Activated CD8-positive, alpha-beta memory T cell treated with anti-CD3 and anti-CD28 coated beads, Interleukin-2, amount 10 ng/mL, durations not matched to agents 7 days and 5 days (primary cell): ENCODE measurements around the gene PTPRC. TPM values are rescaled to one million over a fixed set of nuclear protein-coding genes. Genes with fewer than 3 reads are reported as not detected.
"Not testable (repeated sequence)": the region's sequence is repeated elsewhere in the genome, so short reads cannot be mapped to it uniquely, and the experiment has no call there.

Experiments
- ATAC-seq: fragments of 150-1000 bp; cut with Tn5 transposase; one replicate; pipeline ENCODE4 v1.10.0; 2021; ENCODE audit warnings: moderate library complexity
- CTCF ChIA-PET: fragments of 350-600 bp; sonication (Branson Sonifier 250); formaldehyde crosslinking; loops from one replicate; lab custom pipeline; 2021; ENCODE audit warnings: antibody characterized with exemption; lab: Charles Lee
- DNase-seq: peaks from one replicate; pipeline ENCODE4 v3.0.0-alpha.2; 2020
- H3K27ac Mint-ChIP-seq: one replicate; pipeline ENCODE4 v1.8.0; 2021; ENCODE audit warnings: mild to moderate bottlenecking, mixed read lengths
- H3K27me3 Mint-ChIP-seq: one replicate; pipeline ENCODE4 v1.8.0; 2021; ENCODE audit warnings: mixed read lengths
- H3K36me3 Mint-ChIP-seq: one replicate; pipeline ENCODE4 v1.8.0; 2021; ENCODE audit warnings: mild to moderate bottlenecking, mixed read lengths
- H3K4me1 Mint-ChIP-seq: one replicate; pipeline ENCODE4 v1.8.0; 2021; ENCODE audit warnings: mixed read lengths
- H3K4me3 Mint-ChIP-seq: one replicate; pipeline ENCODE4 v1.8.0; 2021; ENCODE audit warnings: mild to moderate bottlenecking, moderate library complexity, mixed read lengths
- H3K9me3 Mint-ChIP-seq: one replicate; pipeline ENCODE4 v1.8.0; 2022; ENCODE audit warnings: low read depth, mixed read lengths
- total RNA-seq, 2 experiments: library from RNA; stranded (reverse); gene quantifications; one replicate each; pipeline ENCODE4 v1.2.3, GENCODE V29; 2021

PTPRC gene
- total RNA-seq = 100 to 1,000 TPM; 556 to 674 TPM

- Mint-ChIP-seq H3K4me3 (peak within 1 kb of the TSS; percentile 91), H3K36me3 (peaks cover 48% of the 10 kb centered on the region), H3K4me1 (peaks cover 51% of the 10 kb centered on the region), H3K27me3 (no peaks in the 10 kb centered on the region), H3K9me3 (no peaks in the 10 kb centered on the region), H3K27ac (peak within 1 kb of the TSS; percentile 94)
- CTCF ChIA-PET = interaction anchor here (0.6 to 11.1 kb wide), 5 partner anchors 17 to 1983 kb away, joined by 3 to 100 read pairs (median 3); no protein-coding TSS in a partner anchor
- DNase-seq = no peak
- peak; percentile 66 for ATAC-seq
Observed at GRCh38 chr1:198638894-198639635, at the start of gene PTPRC. TSS of gene PTPRC (plus strand) at chr1:198639040. CDS start at chr1:198639269, 229 bp downstream.

GRCh38 chr1:198590454-198590853 is 48.4 kb upstream of the PTPRC start:
- H3K9me3 Mint-ChIP-seq = peaks cover 21% of the 10 kb centered on the region
- ATAC-seq (no peak), DNase-seq (no peak)
- peaks cover 37% of the 10 kb centered on the region for H3K36me3 Mint-ChIP-seq
- H3K4me1 Mint-ChIP-seq = peaks cover 6% of the 10 kb centered on the region
- H3K27ac Mint-ChIP-seq = no peak overlapping the region
- H3K4me3 Mint-ChIP-seq = no peak overlapping the region
- CTCF ChIA-PET = interaction anchor here (1.0 kb wide), 1 partner anchor 10 kb away, joined by 4 read pairs; no protein-coding TSS in a partner anchor
- H3K27me3 Mint-ChIP-seq = no peaks in the 10 kb centered on the region

- Mint-ChIP-seq H3K36me3 (peaks cover 38% of the 10 kb centered on the region), H3K4me3 (no peak overlapping the region), H3K27ac (no peak overlapping the region), H3K4me1 (peaks cover 36% of the 10 kb centered on the region), H3K27me3 (no peaks in the 10 kb centered on the region), H3K9me3 (peaks cover 6% of the 10 kb centered on the region)
- ATAC-seq = no peak
- DNase-seq = no peak
- CTCF ChIA-PET = interaction anchor here (1.3 kb wide), 3 partner anchors 9 to 24 kb away, joined by 3 read pairs; no protein-coding TSS in a partner anchor
Observed at GRCh38 chr1:198595765-198596164, 43.1 kb upstream of the PTPRC start.

- peak overlapping the region; percentile 29 for H3K27ac Mint-ChIP-seq
- H3K36me3 Mint-ChIP-seq = peaks cover 50% of the 10 kb centered on the region
- no peaks in the 10 kb centered on the region for H3K27me3 Mint-ChIP-seq
- ATAC-seq (no peak), DNase-seq (no peak)
- H3K9me3 Mint-ChIP-seq = peaks cover 10% of the 10 kb centered on the region
- H3K4me3 Mint-ChIP-seq = no peak overlapping the region
- CTCF ChIA-PET = interaction anchor here (1.1 to 2.3 kb wide), 3 partner anchors 22 to 51 kb away, joined by 3 to 7 read pairs (median 6); no protein-coding TSS in a partner anchor
- peaks cover 51% of the 10 kb centered on the region for H3K4me1 Mint-ChIP-seq
Observed at GRCh38 chr1:198597690-198598430, 41.0 kb upstream of the PTPRC start.

GRCh38 chr1:198598796-198599321 is 40.0 kb upstream of the PTPRC start:
- DNase-seq (peak; percentile 40), ATAC-seq (peak; percentile 36)
- Mint-ChIP-seq H3K27ac (peak overlapping the region; percentile 76), H3K4me1 (peaks cover 52% of the 10 kb centered on the region), H3K36me3 (peaks cover 49% of the 10 kb centered on the region), H3K9me3 (peaks cover 10% of the 10 kb centered on the region), H3K4me3 (no peak overlapping the region), H3K27me3 (no peaks in the 10 kb centered on the region)
- CTCF ChIA-PET = interaction anchor here (1.1 to 2.3 kb wide), 3 partner anchors 23 to 52 kb away, joined by 3 to 7 read pairs (median 6); no protein-coding TSS in a partner anchor

GRCh38 chr1:198599749-198600148 is 39.1 kb upstream of the PTPRC start:
- Mint-ChIP-seq H3K4me1 (peaks cover 59% of the 10 kb centered on the region), H3K9me3 (peaks cover 10% of the 10 kb centered on the region), H3K27me3 (no peaks in the 10 kb centered on the region), H3K36me3 (peaks cover 46% of the 10 kb centered on the region), H3K27ac (no peak overlapping the region), H3K4me3 (no peak overlapping the region)
- no peak for DNase-seq
- CTCF ChIA-PET = interaction anchor here (2.3 kb wide), 1 partner anchor 24 kb away, joined by 7 read pairs; no protein-coding TSS in a partner anchor
- ATAC-seq = no peak

GRCh38 chr1:198600906-198601305 is 37.9 kb upstream of the PTPRC start:
- DNase-seq (no peak), ATAC-seq (no peak)
- no peak overlapping the region for H3K27ac Mint-ChIP-seq
- H3K27me3 Mint-ChIP-seq = no peaks in the 10 kb centered on the region
- peaks cover 40% of the 10 kb centered on the region for H3K36me3 Mint-ChIP-seq
- CTCF ChIA-PET = interaction anchor here (0.6 kb wide), 1 partner anchor 41 kb away, joined by 3 read pairs; no protein-coding TSS in a partner anchor
- no peak overlapping the region for H3K4me3 Mint-ChIP-seq
- H3K4me1 Mint-ChIP-seq = peaks cover 59% of the 10 kb centered on the region
- peaks cover 10% of the 10 kb centered on the region for H3K9me3 Mint-ChIP-seq

GRCh38 chr1:198601310-198601709 is 37.5 kb upstream of the PTPRC start:
- not testable (repeated sequence) for H3K4me3 Mint-ChIP-seq

GRCh38 chr1:198601936-198602889 is 36.6 kb upstream of the PTPRC start:
- DNase-seq (no peak), ATAC-seq (no peak)
- Mint-ChIP-seq H3K4me3 (no peak overlapping the region), H3K4me1 (peaks cover 63% of the 10 kb centered on the region), H3K36me3 (peaks cover 36% of the 10 kb centered on the region), H3K27ac (no peak overlapping the region), H3K27me3 (no peaks in the 10 kb centered on the region), H3K9me3 (peaks cover 10% of the 10 kb centered on the region)
- CTCF ChIA-PET = interaction anchor here (1.5 kb wide), 1 partner anchor 42 kb away, joined by 3 read pairs; no protein-coding TSS in a partner anchor

More at GRCh38 chr1:198601310-198601709, 37.5 kb upstream of the PTPRC start:
- H3K27me3 Mint-ChIP-seq, H3K27ac Mint-ChIP-seq, ATAC-seq, H3K9me3 Mint-ChIP-seq, CTCF ChIA-PET, DNase-seq: not testable (repeated sequence)
- H3K36me3 Mint-ChIP-seq = peaks cover 38% of the 10 kb centered on the region
- peaks cover 62% of the 10 kb centered on the region for H3K4me1 Mint-ChIP-seq

- DNase-seq (no peak), ATAC-seq (no peak)
- peaks cover 26% of the 10 kb centered on the region for H3K36me3 Mint-ChIP-seq
- CTCF ChIA-PET = interaction anchor here (0.9 kb wide), 1 partner anchor 10 kb away, joined by 3 read pairs; no protein-coding TSS in a partner anchor
- H3K9me3 Mint-ChIP-seq = peaks cover 10% of the 10 kb centered on the region
- no peaks in the 10 kb centered on the region for H3K27me3 Mint-ChIP-seq
- H3K4me3 Mint-ChIP-seq = no peak overlapping the region
- H3K27ac Mint-ChIP-seq = no peak overlapping the region
- peaks cover 51% of the 10 kb centered on the region for H3K4me1 Mint-ChIP-seq
Observed at GRCh38 chr1:198604975-198605374, 33.9 kb upstream of the PTPRC start.

- CTCF ChIA-PET = interaction anchor here (0.8 to 1.8 kb wide), 2 partner anchors 10 to 17 kb away, joined by 3 to 8 read pairs; no protein-coding TSS in a partner anchor
- H3K27ac Mint-ChIP-seq = no peak overlapping the region
- DNase-seq (no peak), ATAC-seq (no peak)
- H3K4me1 Mint-ChIP-seq = peaks cover 50% of the 10 kb centered on the region
- H3K9me3 Mint-ChIP-seq = peaks cover 7% of the 10 kb centered on the region
- peaks cover 22% of the 10 kb centered on the region for H3K36me3 Mint-ChIP-seq
- no peaks in the 10 kb centered on the region for H3K27me3 Mint-ChIP-seq
- H3K4me3 Mint-ChIP-seq = no peak overlapping the region
Observed at GRCh38 chr1:198605406-198605805, 33.4 kb upstream of the PTPRC start.

GRCh38 chr1:198606020-198606438 is 32.8 kb upstream of the PTPRC start:
- no peaks in the 10 kb centered on the region for H3K27me3 Mint-ChIP-seq
- CTCF ChIA-PET = interaction anchor here (0.8 to 1.8 kb wide), 4 partner anchors 10 to 21 kb away, joined by 3 to 8 read pairs (median 4); no protein-coding TSS in a partner anchor
- peaks cover 7% of the 10 kb centered on the region for H3K9me3 Mint-ChIP-seq
- H3K4me3 Mint-ChIP-seq = no peak overlapping the region
- ATAC-seq (no peak), DNase-seq (no peak)
- peaks cover 16% of the 10 kb centered on the region for H3K36me3 Mint-ChIP-seq
- H3K27ac Mint-ChIP-seq = peak overlapping the region; percentile 11
- peaks cover 54% of the 10 kb centered on the region for H3K4me1 Mint-ChIP-seq
